Mammary epithelial cell (primary cell): ENCODE data around the gene FOXK1.
A peak's percentile ranks its signal among the peaks of the same experiment; 100 is the strongest.

ENCODE experiments used
- EZH2 ChIP-seq: IDR thresholded peaks from 2 replicates; pipeline ENCODE4 v1.6.1; 2012; ENCODE audit warnings: low read length, inconsistent platforms, borderline replicate concordance
- TF ChIP-seq, protein P1 (sequence below), 2 donors: IDR thresholded peaks in 1 of 2; conservative IDR thresholded peaks in 1 of 2; 2 replicates each; pipeline ENCODE4 v1.5.1; 2011 to 2012; ENCODE audit warnings: inconsistent platforms in 2 of 2, low read length in 2 of 2, mild to moderate bottlenecking in 2 of 2, control low read depth in 1 of 2, low read depth in 1 of 2; ENCODE audit not compliant: insufficient read depth in 1 of 2; ENCODE audit errors: extremely low read depth in 1 of 2

DNA sequence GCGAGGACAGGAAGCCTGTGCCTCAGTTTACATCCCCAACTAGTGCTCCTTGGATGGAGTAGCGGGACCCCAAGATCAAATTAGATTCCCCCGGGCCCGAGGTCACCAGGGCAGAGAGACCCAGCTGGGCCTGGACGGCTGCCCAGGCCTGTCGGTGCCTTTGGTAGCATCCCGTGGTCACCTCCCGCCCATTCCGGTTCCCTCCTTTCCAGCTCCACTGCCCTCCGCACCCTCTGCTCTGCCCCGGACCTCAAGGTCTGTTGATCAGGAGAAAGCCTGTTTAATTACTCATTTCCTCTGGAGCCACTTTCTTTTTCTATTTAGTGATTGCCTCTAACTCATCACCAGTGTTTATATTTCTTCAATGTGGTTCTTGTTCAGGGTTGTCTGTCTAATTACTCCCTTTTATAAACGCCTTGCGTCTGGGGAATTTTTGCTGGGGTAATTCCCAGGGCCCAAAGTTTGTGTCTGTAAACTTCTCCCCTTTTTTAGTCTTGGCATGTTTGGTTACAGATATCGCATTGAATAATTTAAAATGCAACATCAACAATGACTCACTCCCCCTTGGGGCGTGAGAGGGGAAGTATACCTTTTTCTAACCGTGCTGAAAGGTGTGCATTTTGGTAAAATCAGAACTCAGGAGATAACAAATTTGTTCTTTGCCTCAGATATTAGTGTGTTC is 1.9 kb downstream of the FOXK1 start:
- TF ChIP-seq, protein P1, sequence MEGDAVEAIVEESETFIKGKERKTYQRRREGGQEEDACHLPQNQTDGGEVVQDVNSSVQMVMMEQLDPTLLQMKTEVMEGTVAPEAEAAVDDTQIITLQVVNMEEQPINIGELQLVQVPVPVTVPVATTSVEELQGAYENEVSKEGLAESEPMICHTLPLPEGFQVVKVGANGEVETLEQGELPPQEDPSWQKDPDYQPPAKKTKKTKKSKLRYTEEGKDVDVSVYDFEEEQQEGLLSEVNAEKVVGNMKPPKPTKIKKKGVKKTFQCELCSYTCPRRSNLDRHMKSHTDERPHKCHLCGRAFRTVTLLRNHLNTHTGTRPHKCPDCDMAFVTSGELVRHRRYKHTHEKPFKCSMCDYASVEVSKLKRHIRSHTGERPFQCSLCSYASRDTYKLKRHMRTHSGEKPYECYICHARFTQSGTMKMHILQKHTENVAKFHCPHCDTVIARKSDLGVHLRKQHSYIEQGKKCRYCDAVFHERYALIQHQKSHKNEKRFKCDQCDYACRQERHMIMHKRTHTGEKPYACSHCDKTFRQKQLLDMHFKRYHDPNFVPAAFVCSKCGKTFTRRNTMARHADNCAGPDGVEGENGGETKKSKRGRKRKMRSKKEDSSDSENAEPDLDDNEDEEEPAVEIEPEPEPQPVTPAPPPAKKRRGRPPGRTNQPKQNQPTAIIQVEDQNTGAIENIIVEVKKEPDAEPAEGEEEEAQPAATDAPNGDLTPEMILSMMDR (conservative IDR thresholded peaks at IDR 0.05 in 1 of 2, IDR thresholded peaks at IDR 0.05 in 1 of 2; ENCODE audit: extremely low read depth in 1 of 2, insufficient read depth in 1 of 2, low read depth in 1 of 2, low read length in 2 of 2): peak in 1 of 2 donors; percentile 13
- no peak for TF ChIP-seq EZH2
